Ureter (tissue), 1 donor: ENCODE results near the gene UBL4B. TPM values are rescaled to one million over a fixed set of nuclear protein-coding genes. Genes with fewer than 3 reads are reported as not detected.

Experiments used
- DNase-seq: peaks from one replicate; pipeline ENCODE4 v3.0.0-alpha.2; 2020; ENCODE audit warnings: low spot score
- total RNA-seq: library from RNA; stranded (reverse); gene quantifications from one replicate; pipeline ENCODE4 v1.2.4, GENCODE V29; 2023
- donor health status: DM: yes; HTN: yes; CAD: no.

UBL4B gene
- total RNA-seq, 1 donor from 2014 or later: not detected

DNA sequence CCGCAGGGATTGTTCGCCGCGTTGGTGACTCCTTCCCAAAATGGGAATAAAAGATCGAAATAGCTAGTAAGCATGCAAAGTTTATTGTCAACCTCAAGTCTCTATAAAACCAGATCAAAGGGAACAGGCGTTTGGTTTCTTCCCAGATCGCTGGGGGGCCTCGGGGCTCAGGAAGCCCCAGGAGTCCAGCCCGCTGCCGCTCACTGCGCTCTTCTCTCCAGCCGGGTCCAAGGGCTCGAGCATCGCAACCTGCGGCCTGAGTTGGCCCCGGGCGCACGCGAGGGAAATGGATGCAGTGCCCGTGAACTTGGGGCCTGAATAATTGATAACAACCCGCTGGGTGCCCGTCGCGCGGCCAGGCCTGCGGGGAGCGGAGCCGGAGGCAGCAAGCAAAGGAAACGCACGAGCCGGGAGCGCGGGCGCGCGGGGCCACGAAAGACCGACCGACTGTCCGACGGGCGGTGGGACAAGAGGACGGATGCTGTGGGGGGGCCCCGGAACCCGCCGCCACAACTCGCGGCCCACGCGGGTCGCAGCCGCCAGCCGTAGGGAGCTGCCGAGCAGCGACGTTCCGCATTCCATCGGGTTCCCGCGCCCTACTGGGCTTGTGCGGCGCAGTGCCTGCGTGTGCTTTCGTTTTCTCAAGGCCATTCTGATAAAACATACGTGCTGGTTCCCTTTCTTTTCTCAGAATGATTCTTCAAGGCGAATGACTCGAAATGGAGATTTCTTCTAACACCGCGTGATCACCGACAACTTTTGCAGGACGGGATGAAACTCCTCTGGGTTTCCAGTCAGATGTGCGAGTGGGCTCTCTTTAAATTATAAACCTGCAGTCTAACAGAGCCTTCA is 27.8 kb upstream of the UBL4B start:
- peak; percentile 56 for DNase-seq

DNA sequence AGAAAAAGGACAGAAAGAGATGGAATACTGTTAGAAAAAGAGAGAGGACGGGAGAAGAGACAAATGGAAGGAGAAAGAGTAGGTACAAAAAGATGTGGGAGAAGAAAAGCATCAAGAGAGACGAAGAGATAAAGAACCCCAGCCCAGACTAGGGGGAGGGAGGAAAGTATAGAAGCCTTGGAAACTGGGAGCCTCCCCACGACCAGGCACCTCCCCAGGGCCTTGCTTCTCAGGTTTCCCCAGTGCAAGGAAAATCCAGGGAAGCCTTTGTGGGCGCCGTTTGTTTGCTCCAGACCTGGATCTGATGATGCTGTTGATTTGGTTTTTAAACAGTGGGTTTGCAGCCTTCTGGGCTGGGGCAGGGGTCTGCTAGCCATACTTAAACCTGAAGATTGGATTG is 26.6 kb upstream of the UBL4B start:
- DNase-seq: no peak

DNA sequence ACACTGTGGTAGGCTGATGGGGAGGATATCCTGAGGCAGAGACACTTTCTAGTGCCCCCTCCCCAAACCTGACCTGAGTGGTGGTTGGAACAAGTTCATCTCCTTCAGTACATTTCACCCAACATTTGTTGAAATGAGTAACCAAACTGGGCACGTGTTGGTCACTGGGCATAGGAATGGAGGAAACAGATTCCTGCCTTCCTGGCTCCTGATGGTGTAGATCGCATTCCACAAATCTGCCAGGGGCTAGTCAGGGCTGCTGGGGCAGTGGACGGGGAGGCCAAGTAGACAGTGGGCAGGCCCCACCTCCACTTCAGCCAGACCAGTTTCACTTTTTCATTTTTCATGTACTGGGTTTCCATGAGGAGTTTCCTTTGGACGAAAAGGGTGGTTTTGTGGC is 25.3 kb upstream of the UBL4B start:
- DNase-seq: no peak

- peak; percentile 60 for DNase-seq
These were observed 24.2 kb upstream of the UBL4B start for GRCh38 chr1:110087812-110088738.

DNA sequence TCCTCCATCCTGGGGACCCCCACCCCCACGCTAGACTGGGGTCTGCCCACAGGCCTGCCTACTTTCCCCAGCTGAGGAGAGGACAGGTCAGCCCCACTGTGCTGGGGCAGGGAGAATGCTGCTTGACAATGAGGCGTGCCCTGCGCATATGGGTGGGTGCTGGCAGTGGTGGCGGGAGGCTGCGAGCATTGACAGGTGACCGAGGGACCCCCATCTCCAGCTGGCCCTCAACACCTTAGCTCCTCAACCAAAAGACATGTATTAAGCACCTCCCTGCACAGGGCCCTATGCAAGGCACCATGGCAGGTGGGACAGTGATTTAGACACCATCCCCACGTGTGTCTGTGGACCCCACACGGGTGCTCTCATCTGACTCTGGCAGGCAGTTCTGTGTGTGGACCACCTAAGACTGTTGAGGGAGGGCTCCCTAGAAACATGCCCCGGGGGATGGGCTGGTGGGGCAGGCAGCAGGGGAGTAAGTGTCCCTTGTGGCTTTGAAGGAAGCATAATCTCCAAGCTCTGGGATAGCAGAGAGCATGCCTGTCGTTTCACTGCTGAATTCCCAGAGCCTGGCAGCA is 23.4 kb upstream of the UBL4B start:
- DNase-seq: no peak

DNA sequence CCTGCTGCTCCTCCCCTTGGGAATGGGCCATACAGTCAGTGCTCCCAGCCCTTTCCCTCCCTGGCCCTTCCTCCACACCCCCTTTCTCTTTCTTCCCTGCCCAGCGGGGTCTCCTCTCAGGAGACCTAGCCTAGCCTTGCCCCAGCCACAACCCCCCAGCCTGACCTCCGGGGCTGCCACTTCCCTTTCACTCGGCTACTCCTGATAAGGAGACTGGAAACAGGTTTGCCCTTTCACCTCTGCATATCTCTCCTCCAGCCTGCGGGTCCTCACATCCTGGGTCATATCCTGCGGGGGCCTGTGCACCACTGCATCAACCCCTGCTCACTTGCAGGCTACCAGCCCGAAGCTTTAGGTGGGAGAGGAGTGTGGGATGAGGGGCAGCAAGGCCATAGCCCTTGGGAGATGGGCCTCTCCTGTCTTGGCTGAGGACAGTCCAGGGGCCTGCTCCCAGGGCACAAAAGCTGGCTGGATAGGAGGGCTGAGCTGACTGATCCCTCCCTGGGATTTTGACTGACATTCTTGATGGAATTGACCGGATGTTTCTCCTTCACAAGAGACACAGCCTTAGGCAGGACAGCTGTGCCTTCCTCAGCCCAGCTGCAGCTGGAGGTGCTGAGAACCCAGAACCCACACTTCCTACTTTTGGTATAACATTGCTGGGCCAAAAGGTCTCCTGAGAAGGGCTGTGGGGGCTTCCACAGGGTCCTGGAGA is 22.5 kb upstream of the UBL4B start:
- no peak for DNase-seq

DNA sequence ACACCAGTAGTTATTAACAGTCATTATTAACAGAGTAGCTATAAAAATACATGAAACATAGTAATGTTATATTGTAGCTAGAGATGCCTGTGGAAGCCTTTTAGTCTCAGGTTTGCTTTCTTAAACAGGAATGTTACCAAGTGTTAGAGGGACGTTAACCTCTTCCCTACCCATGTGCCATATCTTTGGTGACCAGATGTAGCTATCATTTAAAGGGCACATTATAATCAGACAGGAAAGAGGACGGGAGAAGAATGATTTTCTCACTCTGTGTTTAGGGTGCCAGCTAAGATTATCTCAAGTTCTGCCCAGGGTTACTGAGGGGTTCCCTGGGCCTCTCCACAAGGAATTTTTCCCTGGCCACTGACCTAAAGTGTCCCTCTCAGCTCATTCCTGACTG is 20.9 kb upstream of the UBL4B start:
- no peak for DNase-seq

GRCh38 chr1:110091791-110092190 is 20.5 kb upstream of the UBL4B start:
- no peak for DNase-seq

DNA sequence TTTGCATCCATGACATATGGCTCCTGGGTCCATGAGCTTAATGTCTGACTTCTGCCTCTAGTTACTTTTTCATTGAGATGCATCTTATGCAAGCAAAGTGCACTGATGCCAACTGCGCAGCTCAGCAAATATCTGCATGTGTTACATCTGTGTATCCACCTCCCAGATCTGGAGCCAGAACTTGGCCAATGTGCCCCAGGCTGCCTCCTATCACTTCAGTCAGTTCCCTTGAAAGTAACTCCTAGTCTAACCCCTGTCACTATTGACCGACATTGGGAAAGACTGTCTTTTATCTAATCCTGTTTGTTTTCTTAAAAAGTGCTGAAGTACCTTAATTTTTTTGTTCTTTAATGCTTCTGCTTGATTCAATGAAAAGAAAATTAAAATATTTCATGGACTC is 19.3 kb upstream of the UBL4B start:
- no peak for DNase-seq

DNA sequence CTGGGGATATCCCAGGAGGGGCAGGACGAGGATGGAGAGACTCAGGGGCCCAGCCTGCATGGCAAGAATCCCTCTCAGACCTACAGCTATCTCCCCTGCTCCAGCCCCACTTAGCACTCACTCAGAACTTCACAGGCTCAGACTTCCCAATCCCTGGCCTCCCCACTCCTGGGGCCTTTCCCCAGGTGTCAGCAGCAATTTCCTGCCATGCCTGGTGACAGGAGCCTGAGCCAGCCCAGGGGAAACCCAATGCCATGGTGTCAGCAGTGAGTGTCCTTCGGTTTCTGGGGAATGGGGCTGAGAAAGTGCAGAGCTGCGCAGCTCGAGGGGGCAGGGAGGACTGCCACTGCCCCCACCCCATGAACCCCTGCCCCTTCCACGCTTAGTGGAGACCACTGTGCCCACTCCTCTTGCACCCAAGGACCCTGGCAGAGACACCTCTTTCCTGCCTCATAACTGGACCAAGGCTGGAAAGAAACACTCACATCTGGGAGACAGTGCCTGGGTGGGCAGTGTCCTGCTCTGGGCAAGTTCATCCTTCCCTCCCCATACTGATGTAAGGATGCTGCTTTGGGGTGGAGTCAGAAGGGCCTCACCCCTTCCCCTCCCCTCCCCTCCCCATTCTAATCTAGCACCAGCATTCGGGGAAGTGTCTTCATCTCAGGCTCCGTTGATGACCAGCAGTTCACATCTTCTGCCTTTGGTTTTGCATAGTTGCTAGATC is 17.1 kb upstream of the UBL4B start:
- DNase-seq: no peak

- no peak for DNase-seq
These were observed 14.6 kb upstream of the UBL4B start for GRCh38 chr1:110097507-110098221.

DNA sequence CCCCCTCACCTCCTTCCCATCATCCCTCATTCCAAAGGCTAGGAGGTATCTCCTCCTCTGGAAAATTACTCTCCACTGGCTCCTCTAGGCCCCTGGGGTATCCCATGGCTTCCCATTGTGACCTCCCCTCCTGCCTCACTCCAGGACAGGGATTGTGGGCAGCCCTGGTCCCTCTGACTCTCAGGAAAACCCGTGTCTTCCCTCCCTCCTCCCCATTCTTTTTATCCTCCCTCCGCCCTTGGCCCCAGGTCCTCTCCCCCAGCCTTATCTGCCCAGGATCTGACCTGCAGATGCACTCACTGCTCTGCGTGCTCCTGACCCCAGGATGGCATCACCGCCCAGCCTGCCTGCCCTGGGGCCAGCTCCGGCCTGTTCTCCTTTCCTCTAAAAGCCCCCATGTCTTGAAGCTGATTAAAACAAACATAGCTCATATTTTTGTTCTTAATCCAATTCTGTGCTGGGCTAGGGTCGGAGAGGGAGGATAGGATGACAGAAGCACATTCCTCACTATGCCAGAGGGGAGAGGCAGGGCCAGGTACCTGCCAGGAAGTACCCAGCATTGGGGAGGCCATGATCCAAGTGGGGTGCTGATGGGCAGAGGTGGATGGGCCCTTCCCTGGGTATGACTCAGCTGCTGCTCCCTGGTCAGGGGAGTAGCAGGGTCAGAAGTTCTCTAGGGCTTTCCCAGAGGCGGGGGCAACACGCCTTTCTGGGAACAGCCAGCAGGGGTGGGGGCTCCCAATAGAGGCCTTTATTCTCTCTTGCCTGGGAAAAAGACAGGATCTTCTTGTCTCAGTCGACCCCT is 13.8 kb upstream of the UBL4B start:
- DNase-seq: no peak

GRCh38 chr1:110100335-110100734 is 11.9 kb upstream of the UBL4B start:
- DNase-seq: no peak

DNA sequence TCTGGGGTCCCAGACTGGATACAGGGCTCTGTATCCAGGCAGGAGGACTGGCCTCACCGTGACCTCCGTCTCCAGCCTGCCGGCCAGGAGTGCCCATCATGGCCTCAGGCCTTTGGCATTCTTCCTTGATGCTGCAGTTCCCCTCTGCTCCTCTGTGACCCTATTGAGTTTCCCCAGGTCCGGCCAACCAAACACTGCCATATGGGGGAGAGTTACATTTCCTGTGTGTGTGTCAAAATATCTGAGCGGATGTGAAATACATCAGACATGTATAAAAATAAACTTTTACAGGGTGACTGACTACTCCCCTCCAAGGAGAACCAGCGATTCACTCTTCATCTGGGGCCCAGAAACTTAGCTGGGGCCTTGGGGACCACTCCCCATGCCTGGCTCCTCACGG is 10.2 kb upstream of the UBL4B start:
- DNase-seq: no peak

DNA sequence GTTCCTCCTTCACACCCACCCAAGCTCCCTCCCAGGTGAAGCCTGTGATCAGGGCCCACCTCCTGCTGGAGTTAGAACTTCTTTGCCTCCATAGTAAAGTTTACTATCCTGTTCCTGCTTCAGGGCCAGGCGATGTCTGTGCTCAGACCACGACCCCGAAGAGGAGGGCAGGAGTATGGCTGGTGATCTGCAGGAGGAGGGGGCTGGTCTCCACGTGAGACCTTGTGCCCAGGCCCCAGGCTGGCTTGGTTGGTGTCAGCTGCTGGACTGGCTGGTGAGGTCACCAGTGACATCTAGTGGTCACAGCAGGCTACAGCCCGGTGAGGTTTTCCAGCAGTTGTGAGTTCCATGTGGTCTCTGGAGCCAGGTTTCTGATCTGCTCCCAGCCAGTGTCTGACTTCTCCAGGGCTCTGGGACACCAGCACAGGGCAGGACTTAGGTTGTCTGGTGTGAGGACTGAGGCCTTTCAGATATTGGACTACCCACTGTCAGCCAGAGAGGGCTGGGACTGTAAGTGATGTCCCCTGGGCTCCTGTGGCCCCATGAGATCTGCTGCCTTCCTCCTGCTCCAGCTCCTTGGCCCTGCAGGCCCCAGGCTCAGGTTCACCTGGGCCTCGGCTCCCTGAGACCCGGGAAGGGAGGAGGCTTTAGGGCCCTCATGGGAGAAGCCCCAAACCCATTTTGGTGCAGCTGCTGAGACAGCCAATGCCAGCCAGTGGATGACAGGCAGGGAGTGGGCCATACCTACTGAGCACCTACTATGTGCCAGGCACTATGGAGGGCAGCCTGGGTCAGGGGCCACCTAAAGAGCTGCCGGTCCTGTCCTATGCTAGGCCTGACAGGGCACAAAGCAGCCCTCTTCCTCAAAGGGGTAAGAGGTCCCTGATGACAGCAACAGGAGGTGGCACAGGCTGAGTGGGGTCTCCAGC is 6.0 kb upstream of the UBL4B start:
- peak; percentile 74 for DNase-seq

GRCh38 chr1:110107867-110108469 is 4.3 kb upstream of the UBL4B start:
- no peak for DNase-seq

GRCh38 chr1:110111081-110111480 is 1.2 kb upstream of the UBL4B start:
- no peak for DNase-seq

- DNase-seq: no peak
These were observed 413 bp downstream of the UBL4B start for GRCh38 chr1:110112656-110113055.
